ENCODE measurements around the gene FUCA2.
"Not testable (repeated sequence)": the region's sequence is repeated elsewhere in the genome, so short reads cannot be mapped to it uniquely, and the experiment has no call there.

FUCA2 gene

DNA sequence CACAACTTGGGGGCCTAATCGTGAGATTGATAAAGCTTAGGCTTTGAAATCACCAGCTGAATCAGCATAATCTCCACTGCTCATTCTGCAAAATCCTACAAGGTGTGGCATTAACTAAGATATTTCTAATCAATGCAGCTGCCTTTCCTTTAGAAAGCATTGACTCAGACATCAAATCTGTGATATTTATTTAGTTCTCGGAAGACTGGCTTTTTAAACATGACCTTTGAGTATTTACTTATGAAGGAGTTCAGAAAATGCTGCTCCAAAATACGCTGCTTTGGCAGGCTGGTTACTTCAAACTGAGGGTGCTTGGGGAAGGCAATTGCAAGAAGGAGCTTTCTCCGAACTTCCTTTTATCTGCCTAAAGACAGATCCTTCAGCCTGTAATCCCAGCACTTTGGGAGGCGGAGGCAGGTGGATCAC lies 23.7 kb upstream of the FUCA2 start:
- no peak for DNase-seq

GRCh38 chr6:143531720-143532499 lies 20.4 kb upstream of the FUCA2 start:
- no peak for DNase-seq

- DNase-seq = no peak
These were observed 17.6 kb upstream of the FUCA2 start for GRCh38 chr6:143529095-143529494.

GRCh38 chr6:143528164-143528811 lies 16.8 kb upstream of the FUCA2 start:
- no peak for DNase-seq

- DNase-seq = no peak
These were observed 16.2 kb upstream of the FUCA2 start for GRCh38 chr6:143527677-143528076.

DNA sequence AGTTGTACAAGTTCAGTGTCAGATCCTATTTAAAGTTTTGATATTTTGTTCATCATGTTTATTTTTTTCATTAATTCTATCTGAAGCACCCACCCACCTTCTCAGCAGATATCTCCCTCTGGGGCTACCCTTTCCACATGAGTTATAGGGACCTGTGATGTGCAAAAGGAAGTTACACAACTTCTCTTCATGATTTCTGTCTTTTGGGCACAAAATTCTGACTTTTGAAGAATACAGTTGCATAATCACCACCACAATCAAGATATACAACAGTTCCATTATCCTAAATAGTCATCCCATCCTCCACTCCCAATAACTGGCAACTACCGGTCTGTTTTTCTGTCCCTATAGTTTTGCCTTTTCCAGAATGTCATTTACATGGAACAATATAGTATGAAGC lies 13.8 kb upstream of the FUCA2 start:
- DNase-seq = no peak

DNA sequence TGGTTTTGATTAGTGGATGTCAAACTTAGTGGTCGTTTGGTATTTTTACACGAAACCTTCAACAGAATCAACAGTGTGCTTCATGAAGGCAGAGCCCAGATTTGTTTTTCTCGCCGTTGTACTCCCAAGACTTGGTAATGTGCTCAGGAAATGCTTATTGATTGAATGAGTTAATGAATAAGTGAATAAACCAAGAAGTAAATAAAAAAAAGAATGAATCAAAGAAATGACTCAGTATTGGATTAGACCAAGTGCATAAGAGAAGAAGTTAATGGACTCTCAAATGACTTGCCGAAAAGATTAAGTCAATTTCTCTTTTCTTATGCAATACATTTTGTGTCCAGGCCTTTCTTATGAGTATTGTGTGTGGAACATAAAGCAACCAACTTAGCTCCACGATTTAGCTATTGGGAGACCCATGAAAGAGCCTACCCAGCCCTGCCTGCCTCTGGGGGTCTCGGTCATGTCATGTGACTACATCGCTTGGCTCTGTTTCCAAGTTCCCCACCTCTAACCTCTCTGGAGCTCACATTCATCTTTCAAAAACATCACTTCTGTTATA lies 10.6 kb upstream of the FUCA2 start:
- no peak for DNase-seq

DNA sequence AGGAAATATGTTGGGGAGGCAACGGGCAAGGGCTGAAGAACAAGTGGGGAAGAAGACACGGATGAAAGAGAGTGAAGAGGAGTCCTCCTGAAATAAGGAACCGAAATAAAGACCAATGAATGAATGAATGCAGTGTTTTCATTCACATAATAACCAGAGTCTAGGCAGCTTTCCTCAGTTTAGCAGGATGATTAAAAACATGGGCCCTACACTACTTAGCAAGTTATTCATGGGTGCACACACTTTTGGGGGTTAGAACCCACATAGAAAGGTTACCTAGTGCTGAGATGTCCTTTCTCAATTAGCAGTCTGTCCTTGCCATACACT lies 5.9 kb upstream of the FUCA2 start:
- no peak for DNase-seq

- DNase-seq = no peak
These were observed 5.3 kb upstream of the FUCA2 start for GRCh38 chr6:143516690-143517446.

- no peak for DNase-seq
These were observed 4.3 kb upstream of the FUCA2 start for GRCh38 chr6:143515766-143516355.

- peak in 1 of 2 donors; percentile 20 for DNase-seq
These were observed 3.7 kb upstream of the FUCA2 start for GRCh38 chr6:143515061-143515760.

DNA sequence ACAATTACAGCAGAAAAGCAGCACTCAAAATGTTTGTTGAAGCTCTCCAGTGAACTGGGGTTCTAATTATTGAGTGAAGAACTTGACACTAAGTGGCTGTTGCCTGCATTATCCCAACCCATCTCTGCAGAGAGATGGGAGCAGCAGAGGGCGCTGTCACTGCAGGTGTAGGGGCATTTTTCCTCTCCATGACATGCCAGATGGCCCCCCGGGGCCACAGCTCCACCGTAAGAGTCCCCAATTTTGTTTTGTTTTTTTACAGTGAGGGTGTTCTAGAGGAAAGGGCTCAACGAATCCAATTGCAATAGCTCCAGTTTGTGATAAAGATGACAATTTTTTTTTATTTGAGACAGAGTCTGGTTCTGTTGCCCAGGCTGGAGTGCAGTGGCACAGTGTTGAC lies 1.9 kb upstream of the FUCA2 start:
- DNase-seq = no peak

- DNase-seq = not testable (repeated sequence)
These were observed 1.2 kb downstream of the FUCA2 start for GRCh38 chr6:143510326-143510725.

DNA sequence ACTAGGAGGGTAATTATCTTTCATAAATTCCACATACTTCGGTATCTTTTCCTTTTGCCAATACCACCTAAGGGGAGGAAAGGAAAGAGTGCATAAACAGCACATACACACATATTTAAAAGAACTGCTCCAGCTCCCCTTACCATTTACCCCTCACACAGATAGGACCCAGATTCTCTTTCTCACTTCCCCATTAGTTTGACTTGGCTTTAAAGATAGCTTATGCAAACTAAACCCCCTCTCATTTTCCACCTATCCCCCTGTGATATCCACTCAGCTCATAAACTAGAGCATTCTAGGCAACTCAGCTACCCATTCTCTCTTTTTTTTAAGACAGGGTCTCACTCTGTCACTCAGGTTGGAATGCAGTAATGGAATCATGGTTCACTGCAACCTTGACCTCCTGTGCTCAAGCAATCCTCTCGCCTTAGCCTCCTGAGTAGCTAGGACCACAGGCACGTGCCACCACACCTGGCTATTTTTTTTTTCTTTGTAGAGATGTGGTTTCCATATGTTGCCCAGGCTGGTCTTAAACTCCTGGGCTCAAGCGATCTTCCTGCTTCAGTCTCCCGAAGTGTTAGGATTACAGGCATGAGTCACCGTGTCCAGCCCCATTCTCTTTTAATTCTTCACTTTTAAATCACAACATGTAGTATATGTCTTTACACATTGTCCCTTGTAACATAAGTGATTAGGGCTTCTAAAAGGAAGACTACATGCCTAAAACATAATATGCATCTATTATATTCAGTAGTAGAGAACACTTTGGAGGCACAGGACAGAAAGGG lies 4.0 kb downstream of the FUCA2 start:
- no peak for DNase-seq

- no peak for DNase-seq
These were observed 4.9 kb downstream of the FUCA2 start for GRCh38 chr6:143506620-143507019.

- no peak for DNase-seq
These were observed 5.3 kb downstream of the FUCA2 start for GRCh38 chr6:143506199-143506598.

DNA sequence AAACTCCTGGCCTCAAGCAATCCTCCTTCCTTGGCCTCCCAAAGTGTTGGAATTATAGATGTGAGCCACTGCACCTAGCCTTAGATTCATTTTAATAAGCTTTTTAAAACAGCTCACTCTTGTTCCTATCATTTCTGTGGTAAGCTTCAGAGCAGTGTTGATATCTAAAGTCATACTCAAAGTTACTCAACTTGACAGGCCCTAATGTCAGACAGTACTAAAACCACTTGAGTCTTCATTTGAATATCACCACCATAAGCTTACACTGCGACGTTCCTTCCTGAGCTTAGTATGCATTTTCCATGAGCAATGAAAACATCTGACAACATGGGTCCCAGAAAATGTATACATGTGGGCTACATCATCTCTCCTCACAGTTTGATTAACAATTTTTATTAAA lies 6.0 kb downstream of the FUCA2 start:
- no peak for DNase-seq

DNA sequence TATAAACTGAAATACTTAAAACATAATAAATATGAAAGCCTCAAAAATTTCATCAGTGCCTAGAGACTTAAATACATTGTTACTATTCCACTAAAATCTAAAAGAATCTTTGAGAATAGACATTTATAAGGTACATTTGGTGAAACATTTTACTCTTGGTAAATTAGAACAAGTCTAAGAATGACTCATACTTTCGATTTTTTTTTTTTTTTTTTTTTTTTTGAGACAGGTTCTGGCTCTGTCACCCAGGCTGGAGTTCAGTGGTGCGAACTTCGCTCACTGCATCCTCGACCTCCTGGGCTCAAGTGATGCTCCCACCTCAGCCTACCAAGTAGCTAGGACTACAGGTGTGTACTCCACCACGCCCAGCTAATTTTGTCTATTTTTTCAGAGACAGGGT lies 6.4 kb downstream of the FUCA2 start:
- DNase-seq = no peak

DNA sequence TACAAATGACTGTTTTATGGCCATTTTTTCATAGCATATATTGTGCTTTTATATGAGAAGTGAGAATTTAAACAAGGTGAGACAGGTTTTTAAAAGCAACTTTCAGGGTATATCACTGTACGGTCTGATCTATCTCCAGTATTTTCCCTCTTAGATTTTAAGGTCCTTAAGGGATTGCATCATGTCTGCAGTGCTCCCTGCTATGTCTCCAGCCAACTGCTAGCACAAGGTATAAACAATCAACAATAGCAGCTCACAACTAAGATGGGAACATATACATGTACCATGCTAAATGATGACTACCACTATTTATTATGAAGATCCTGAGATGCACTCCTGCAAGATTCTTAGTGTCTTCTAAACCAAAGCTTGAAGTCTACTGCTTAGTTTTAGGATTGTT lies 7.2 kb downstream of the FUCA2 start:
- no peak for DNase-seq

GRCh38 chr6:143501851-143502250 lies 9.7 kb downstream of the FUCA2 start:
- no peak for DNase-seq

DNA sequence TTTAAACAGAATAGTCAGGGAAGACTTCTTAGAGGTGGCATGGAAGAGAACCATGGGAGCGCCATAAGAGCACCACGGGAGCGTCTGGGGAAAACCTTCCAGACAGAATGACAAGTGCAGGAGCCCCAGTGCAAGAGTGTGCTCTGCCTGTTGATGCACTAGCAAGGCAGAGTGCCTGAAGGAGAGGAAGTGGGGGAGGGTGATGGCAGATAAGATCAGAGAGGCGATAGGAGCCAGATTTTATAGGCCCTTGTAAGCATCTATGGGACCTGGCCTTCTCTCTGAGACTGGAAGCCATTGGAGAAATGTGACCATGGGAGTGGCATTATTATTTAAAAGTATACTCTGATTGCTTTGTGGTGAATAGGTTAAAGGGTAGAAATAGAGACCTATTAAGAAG lies 13.1 kb downstream of the FUCA2 start:
- no peak for DNase-seq

DNA sequence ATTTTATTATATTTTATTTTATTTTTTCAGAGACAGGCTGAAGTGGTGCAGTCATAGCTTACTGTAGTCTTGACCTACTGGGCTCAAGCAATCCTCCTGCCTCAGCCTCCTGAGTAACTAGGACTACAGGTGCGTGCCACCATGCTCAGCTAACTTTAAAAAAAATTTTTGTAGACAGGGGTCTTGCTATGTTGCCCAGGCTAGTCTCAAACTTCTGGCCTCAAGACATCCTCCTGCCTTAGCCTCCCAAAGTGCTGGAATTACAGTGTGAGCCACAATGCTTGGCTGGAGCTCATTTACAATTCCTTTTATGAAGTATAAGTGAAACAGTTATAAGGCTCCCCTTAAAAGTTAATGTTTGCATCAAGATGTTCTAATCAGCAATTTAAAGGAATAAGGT lies 14.5 kb downstream of the FUCA2 start:
- no peak for DNase-seq
